Psoas muscle (tissue), 8 donors: ENCODE results near the gene CDSN. TPM values are rescaled to one million over a fixed set of nuclear protein-coding genes. Genes with fewer than 3 reads are reported as not detected.
A peak's percentile ranks its signal among the peaks of the same experiment; 100 is the strongest.

ENCODE experiments used
- ATAC-seq, 4 donors: fragments of 200-7000 bp; cut with Tn5 transposase; one replicate each; pipeline ENCODE4 v1.9.1; 2020; ENCODE audit warnings: moderate library complexity in 3 of 4, mild to moderate bottlenecking in 2 of 4
- DNase-seq, 2 donors: peaks; one replicate each; pipeline ENCODE4 v3.0.0-alpha.2; 2020
- H3K27ac ChIP-seq: fragments of 200-600 bp; one replicate; pipeline ENCODE4 v1.8.0; 2022
- H3K27me3 ChIP-seq, 3 donors: fragments of 200-600 bp in 1 of 3; one replicate each; pipeline versions ENCODE4 v1.6.1 to v1.8.0; 2013 to 2022; ENCODE audit warnings: low read length in 2 of 3, mild to moderate bottlenecking in 2 of 3, moderate library complexity in 1 of 3; ENCODE audit not compliant: insufficient read depth in 3 of 3
- H3K36me3 ChIP-seq, 2 donors: fragments of 200-600 bp in 1 of 2; one replicate each; pipeline versions ENCODE4 v1.6.1 to v1.8.0; 2013 to 2022; ENCODE audit warnings: low read depth in 1 of 2, mild to moderate bottlenecking in 1 of 2, moderate library complexity in 1 of 2; ENCODE audit not compliant: insufficient read depth in 1 of 2
- H3K4me1 ChIP-seq: fragments of 200-600 bp; one replicate; pipeline ENCODE4 v1.8.0; 2022
- H3K4me3 ChIP-seq: fragments of 200-600 bp; one replicate; pipeline ENCODE4 v1.8.0; 2022; ENCODE audit warnings: mild to moderate bottlenecking
- H3K9me3 ChIP-seq: fragments of 200-600 bp; one replicate; pipeline ENCODE4 v1.8.0; 2022
- CTCF ChIP-seq: fragments of 200-600 bp; IDR thresholded peaks from one replicate; pipeline ENCODE4 v1.8.0; 2022; ENCODE audit warnings: antibody characterized with exemption
- WGBS, 3 donors: extraction: QIAGEN DNeasy Blood & Tissue Kit; methylation state at CpG; one replicate each; pipeline versions ENCODE4 v1.1.6 to v1.1.7; 2013; 5-methylcytosine and 5-hydroxymethylcytosine counted together
- intact Hi-C, 2 donors: fragments of 100-400 bp; cut with DNase I; formaldehyde crosslinking; loops; one replicate each; pipeline versions ENCODE4 v1.11.0 to v1.14.2; 2022
- polyA plus RNA-seq, 3 donors: library from polyadenylated mRNA; stranded (reverse); fragments of 200-250 nt; gene quantifications; one replicate each; pipeline ENCODE4 v1.2.3, GENCODE V29; 2013
- total RNA-seq, 4 donors: library from RNA; stranded (reverse); fragmentation: NEBNext Ultra II Directional in 2 of 4; extraction: Animal tissue kit (Norgen Biotek cat#: 25700) in 2 of 4; gene quantifications; one replicate each; pipeline versions ENCODE4 v1.2.1 to v1.2.4, GENCODE V29; 2021 to 2023
- donor health status: healthy with polysubstance abuse.
- donor health status: DM: no; HTN: no; CAD: no; lungs with moderate emphysema.
- donor health status: Bipolar disorder and iron deficiency.
- donor health status: healthy.
- donor health status: DM: yes; HTN: yes; CAD: no.
- donor health status: DM: no; HTN: no; CAD: no.
- donor health status: DM: no; HTN: no; CAD: no.
- donor health status: DM: yes; HTN: yes; CAD: no.

CDSN gene
- total and polyA plus RNA-seq, 7 donors: not detected

GRCh38 chr6:31144296-31144969 lies 24.2 kb upstream of the CDSN start:
- TF ChIP-seq CTCF: no peak
- intact Hi-C loops: no loop called here
- H3K36me3 ChIP-seq: peaks cover 0 to 55% of the 10 kb centered on the region in 2 donors

GRCh38 chr6:31143148-31143547 lies 22.9 kb upstream of the CDSN start:
- Histone ChIP-seq H3K4me1 (no peaks in the 10 kb centered on the region), H3K27ac (no peak overlapping the region), H3K27me3 (no peaks in the 10 kb centered on the region), H3K36me3 (peaks cover 0 to 51% of the 10 kb centered on the region in 2 donors), H3K4me3 (no peak overlapping the region), H3K9me3 (no peaks in the 10 kb centered on the region)
- peak in 3 of 4 donors; percentile 66 to 76 (median 68) for ATAC-seq
- intact Hi-C loops: no loop called here
- peak; percentile 57 to 87 for DNase-seq
- 37 to 56% (median 52%) methylated on average over 11 of the region's 11 CpGs for WGBS, 3 donors
- no peak for TF ChIP-seq CTCF

More at GRCh38 chr6:31144296-31144969, 24.2 kb upstream of the CDSN start:
- Histone ChIP-seq H3K4me3 (no peak overlapping the region), H3K9me3 (no peaks in the 10 kb centered on the region), H3K27me3 (no peaks in the 10 kb centered on the region), H3K4me1 (no peaks in the 10 kb centered on the region), H3K27ac (no peak overlapping the region)
- DNase-seq (peak in 1 of 2 donors; percentile 31), ATAC-seq (no peak)
- 77 to 84% (median 84%) methylated on average over 18 of the region's 18 CpGs for WGBS, 3 donors

- H3K4me3 ChIP-seq: no peak overlapping the region
- no peak overlapping the region for H3K27ac ChIP-seq
- DNase-seq (peak in 1 of 2 donors; percentile 32), ATAC-seq (no peak)
- no peaks in the 10 kb centered on the region for H3K27me3 ChIP-seq
- no peaks in the 10 kb centered on the region for H3K4me1 ChIP-seq
- H3K36me3 ChIP-seq: peaks cover 0 to 44% of the 10 kb centered on the region in 2 donors
- 34 to 44% (median 39%) methylated on average over 2 of the region's 2 CpGs for whole genome bisulfite sequencing, 3 donors
- intact Hi-C loops: no loop called here
- no peaks in the 10 kb centered on the region for H3K9me3 ChIP-seq
- TF ChIP-seq CTCF: no peak
Measured at GRCh38 chr6:31142361-31142761, 22.1 kb upstream of the CDSN start.

- ATAC-seq: no peak
- intact Hi-C loops: no loop called here
- H3K4me3 ChIP-seq: no peak overlapping the region
- DNase-seq: peak in 1 of 2 donors; percentile 33
- no peaks in the 10 kb centered on the region for H3K4me1 ChIP-seq
- no peaks in the 10 kb centered on the region for H3K27me3 ChIP-seq
- peaks cover 0 to 35% of the 10 kb centered on the region in 2 donors for H3K36me3 ChIP-seq
- H3K27ac ChIP-seq: no peak overlapping the region
- no peaks in the 10 kb centered on the region for H3K9me3 ChIP-seq
- no peak for TF ChIP-seq CTCF
- WGBS, 3 donors: 83 to 89% (median 83%) methylated on average over 14 to 15 of the region's 15 CpGs
Measured at GRCh38 chr6:31140643-31141042, 20.4 kb upstream of the CDSN start.

- Histone ChIP-seq H3K4me1 (no peaks in the 10 kb centered on the region), H3K36me3 (peaks cover 0 to 26% of the 10 kb centered on the region in 2 donors), H3K27ac (no peak overlapping the region), H3K9me3 (no peaks in the 10 kb centered on the region), H3K4me3 (no peak overlapping the region), H3K27me3 (no peaks in the 10 kb centered on the region)
- ATAC-seq: no peak
- no peak for TF ChIP-seq CTCF
- intact Hi-C loops: loop anchor here (2.0 kb wide), 2 partner anchors 53 to 227 kb away; no protein-coding TSS in a partner anchor
- 15 to 16% (median 15%) methylated on average over 4 of the region's 4 CpGs for WGBS, 3 donors
- no peak for DNase-seq
Measured at GRCh38 chr6:31139599-31139998, 19.4 kb upstream of the CDSN start.
